ENCODE measurements around the gene MAP7. TPM values are rescaled to one million over a fixed set of nuclear protein-coding genes. Genes with fewer than 3 reads are reported as not detected.

Gene MAP7
- total RNA-seq, 4 donors from 2014 or later = 18.3 to 33.0 (median 28.2) TPM

GRCh38 chr6:136411453-136412354, 138.5 kb downstream of the MAP7 start:
- no peak overlapping the region for H3K4me3 ChIP-seq
- no peak overlapping the region for H3K27ac ChIP-seq
- TF ChIP-seq, protein P1, sequence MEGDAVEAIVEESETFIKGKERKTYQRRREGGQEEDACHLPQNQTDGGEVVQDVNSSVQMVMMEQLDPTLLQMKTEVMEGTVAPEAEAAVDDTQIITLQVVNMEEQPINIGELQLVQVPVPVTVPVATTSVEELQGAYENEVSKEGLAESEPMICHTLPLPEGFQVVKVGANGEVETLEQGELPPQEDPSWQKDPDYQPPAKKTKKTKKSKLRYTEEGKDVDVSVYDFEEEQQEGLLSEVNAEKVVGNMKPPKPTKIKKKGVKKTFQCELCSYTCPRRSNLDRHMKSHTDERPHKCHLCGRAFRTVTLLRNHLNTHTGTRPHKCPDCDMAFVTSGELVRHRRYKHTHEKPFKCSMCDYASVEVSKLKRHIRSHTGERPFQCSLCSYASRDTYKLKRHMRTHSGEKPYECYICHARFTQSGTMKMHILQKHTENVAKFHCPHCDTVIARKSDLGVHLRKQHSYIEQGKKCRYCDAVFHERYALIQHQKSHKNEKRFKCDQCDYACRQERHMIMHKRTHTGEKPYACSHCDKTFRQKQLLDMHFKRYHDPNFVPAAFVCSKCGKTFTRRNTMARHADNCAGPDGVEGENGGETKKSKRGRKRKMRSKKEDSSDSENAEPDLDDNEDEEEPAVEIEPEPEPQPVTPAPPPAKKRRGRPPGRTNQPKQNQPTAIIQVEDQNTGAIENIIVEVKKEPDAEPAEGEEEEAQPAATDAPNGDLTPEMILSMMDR (IDR thresholded peaks at IDR 0.05) = no peak
- no peak for TF ChIP-seq POLR2A (IDR thresholded peaks at IDR 0.05)
- no peaks in the 10 kb centered on the region for H3K27me3 ChIP-seq
- no peak for DNase-seq
- 87 to 95% methylated on average over 16 to 17 of the region's 17 CpGs for WGBS, 2 donors
- no peaks in the 10 kb centered on the region for H3K9me3 ChIP-seq
- H3K36me3 ChIP-seq = peaks cover 0 to 11% (median 0%) of the 10 kb centered on the region in 3 donors
- peaks cover 0 to 22% (median 4%) of the 10 kb centered on the region in 3 donors for H3K4me1 ChIP-seq
- intact Hi-C loops (cut with DNase I) = no loop called here

GRCh38 chr6:136411025-136411325, 139.2 kb downstream of the MAP7 start:
- peaks cover 0 to 11% (median 0%) of the 10 kb centered on the region in 3 donors for H3K36me3 ChIP-seq
- 50 to 55% methylated on average over 1 of the region's 1 CpG for WGBS, 2 donors
- intact Hi-C loops (cut with DNase I) = no loop called here
- H3K27me3 ChIP-seq = no peaks in the 10 kb centered on the region
- H3K27ac ChIP-seq = no peak overlapping the region
- DNase-seq = no peak
- no peaks in the 10 kb centered on the region for H3K9me3 ChIP-seq
- peaks cover 0 to 22% (median 4%) of the 10 kb centered on the region in 3 donors for H3K4me1 ChIP-seq
- H3K4me3 ChIP-seq = no peak overlapping the region
- TF ChIP-seq, protein P1 (IDR thresholded peaks at IDR 0.05) = no peak
- TF ChIP-seq POLR2A (IDR thresholded peaks at IDR 0.05) = no peak

DNA sequence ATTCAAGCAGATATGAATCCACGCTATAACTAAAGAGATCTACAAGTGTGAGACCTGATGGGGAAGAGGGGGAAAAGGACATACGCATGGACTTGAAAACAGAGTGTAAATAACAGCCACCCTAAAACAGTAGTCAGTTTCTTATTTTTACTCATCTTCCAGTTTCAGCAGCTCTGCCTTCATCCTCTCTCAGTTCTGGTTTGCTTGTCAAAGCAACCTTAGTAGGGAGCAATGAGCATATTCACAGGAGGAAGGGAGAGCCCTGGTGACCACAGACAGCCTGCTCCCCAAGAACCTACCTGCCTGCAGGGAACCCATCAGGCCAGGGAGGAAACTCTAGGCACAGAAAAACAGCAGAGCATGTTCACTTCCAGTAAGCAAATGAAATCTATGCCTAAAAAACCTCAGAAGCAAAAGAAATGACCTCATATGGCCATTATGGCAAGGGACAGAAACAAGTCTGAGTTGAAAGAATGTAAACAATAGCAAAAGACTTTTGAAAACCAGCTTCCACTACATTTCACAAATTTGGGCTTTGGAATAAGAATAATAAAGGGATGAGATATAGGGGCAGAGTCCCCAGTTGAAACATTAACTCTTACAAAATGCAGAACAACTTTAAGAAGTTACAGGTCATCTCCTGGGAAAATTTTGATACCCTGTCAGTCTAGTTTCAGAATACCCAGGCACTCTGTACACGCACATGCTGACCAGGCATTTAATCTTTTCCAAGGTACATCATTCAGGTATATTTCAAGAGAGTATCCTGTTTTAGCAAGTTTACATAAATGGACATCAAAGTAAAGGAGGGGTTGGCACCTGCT, 139.8 kb downstream of the MAP7 start:
- WGBS, 2 donors = 74 to 85% methylated on average over 3 of the region's 3 CpGs
- H3K9me3 ChIP-seq = no peaks in the 10 kb centered on the region
- H3K27me3 ChIP-seq = no peaks in the 10 kb centered on the region
- no peak for TF ChIP-seq POLR2A (IDR thresholded peaks at IDR 0.05)
- TF ChIP-seq, protein P1 (IDR thresholded peaks at IDR 0.05) = no peak
- intact Hi-C loops (cut with DNase I) = no loop called here
- no peak overlapping the region for H3K27ac ChIP-seq
- H3K4me3 ChIP-seq = no peak overlapping the region
- peaks cover 0 to 11% (median 0%) of the 10 kb centered on the region in 3 donors for H3K36me3 ChIP-seq
- peaks cover 0 to 22% (median 4%) of the 10 kb centered on the region in 3 donors for H3K4me1 ChIP-seq
- DNase-seq = no peak

DNA sequence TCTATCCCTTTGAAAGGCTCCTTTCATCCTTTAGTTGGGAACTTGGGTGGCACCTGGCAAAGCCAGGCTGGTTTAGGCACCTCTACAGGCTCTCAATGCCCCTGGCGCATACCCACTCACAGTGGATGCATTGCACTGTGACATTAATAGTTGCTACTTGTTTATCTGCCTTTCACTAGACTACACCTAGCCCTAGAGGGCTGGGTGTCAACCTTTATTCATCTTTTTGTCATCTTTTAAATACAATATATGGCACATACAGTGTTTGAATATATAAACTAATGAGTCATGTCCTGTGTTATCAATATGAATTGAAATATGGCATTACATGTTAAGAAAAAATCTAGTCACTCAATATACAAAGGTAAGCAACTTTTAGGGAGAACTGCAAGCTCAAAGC, 140.6 kb downstream of the MAP7 start:
- no peaks in the 10 kb centered on the region for H3K27me3 ChIP-seq
- H3K4me1 ChIP-seq = peaks cover 0 to 22% (median 4%) of the 10 kb centered on the region in 3 donors
- no peak overlapping the region for H3K4me3 ChIP-seq
- DNase-seq = no peak
- intact Hi-C loops (cut with DNase I) = no loop called here
- TF ChIP-seq, protein P1 (IDR thresholded peaks at IDR 0.05) = no peak
- TF ChIP-seq POLR2A (IDR thresholded peaks at IDR 0.05) = no peak
- no peak overlapping the region for H3K27ac ChIP-seq
- no peaks in the 10 kb centered on the region for H3K9me3 ChIP-seq
- peaks cover 0 to 11% (median 0%) of the 10 kb centered on the region in 3 donors for H3K36me3 ChIP-seq
- 73 to 75% methylated on average over 1 of the region's 1 CpG for WGBS, 2 donors

- 38 to 50% methylated on average over 4 of the region's 4 CpGs for WGBS, 2 donors
- intact Hi-C loops (cut with DNase I) = no loop called here
Observed at GRCh38 chr6:136408204-136408603, 142.0 kb downstream of the MAP7 start.

More at GRCh38 chr6:136408204-136408603, 142.0 kb downstream of the MAP7 start:
- no peak for TF ChIP-seq POLR2A (IDR thresholded peaks at IDR 0.05)
- TF ChIP-seq, protein P1 (IDR thresholded peaks at IDR 0.05) = no peak
- DNase-seq = no peak
- Histone ChIP-seq H3K27me3 (no peaks in the 10 kb centered on the region), H3K9me3 (no peaks in the 10 kb centered on the region), H3K4me3 (no peak overlapping the region), H3K27ac (no peak overlapping the region), H3K36me3 (peaks cover 0 to 11% (median 0%) of the 10 kb centered on the region in 3 donors), H3K4me1 (peaks cover 0 to 30% (median 4%) of the 10 kb centered on the region in 3 donors)

Data from esophagus squamous epithelium (tissue), 5 donors.